ENCODE measurements around the gene KRTAP1-3. TPM values are rescaled to one million over a fixed set of nuclear protein-coding genes. Genes with fewer than 3 reads are reported as not detected.
"Not testable (repeated sequence)": the region's sequence is repeated elsewhere in the genome, so short reads cannot be mapped to it uniquely, and the experiment has no call there.

Gene KRTAP1-3
- total RNA-seq, 1 donor from 2014 or later, result not detected

- Histone ChIP-seq H3K9ac (ENCODE audit: low read depth in 1 of 3, low read length in 3 of 3) (no peak overlapping the region), H3K27ac (ENCODE audit: low read depth, low read length) (no peak overlapping the region), H3K27me3 (ENCODE audit: control insufficient read depth in 3 of 3, insufficient read depth in 3 of 3, low read length in 3 of 3) (peaks cover 0 to 9% (median 3%) of the 10 kb centered on the region in 3 donors), H3K4me1 (ENCODE audit: control insufficient read depth in 3 of 3, insufficient read depth in 3 of 3, low read length in 3 of 3) (no peaks in the 10 kb centered on the region), H3K36me3 (ENCODE audit: control insufficient read depth in 3 of 3, insufficient read depth in 3 of 3, low read length in 3 of 3) (no peaks in the 10 kb centered on the region), H3K4me3 (ENCODE audit: low read length in 3 of 3) (no peak overlapping the region), H3K9me3 (ENCODE audit: control insufficient read depth in 3 of 3, low read length in 3 of 3) (no peaks in the 10 kb centered on the region)
Observed at GRCh38 chr17:41001795-41002194, 32.9 kb downstream of the KRTAP1-3 start.

- H3K4me3 ChIP-seq (ENCODE audit: low read length in 3 of 3); H3K9ac ChIP-seq (ENCODE audit: low read depth in 1 of 3, low read length in 3 of 3); H3K36me3 ChIP-seq (ENCODE audit: control insufficient read depth in 3 of 3, insufficient read depth in 3 of 3, low read length in 3 of 3); H3K9me3 ChIP-seq (ENCODE audit: control insufficient read depth in 3 of 3, low read length in 3 of 3); H3K4me1 ChIP-seq (ENCODE audit: control insufficient read depth in 3 of 3, insufficient read depth in 3 of 3, low read length in 3 of 3); H3K27ac ChIP-seq (ENCODE audit: low read depth, low read length): not testable (repeated sequence)
- peaks cover 2 to 12% (median 3%) of the 10 kb centered on the region in 3 donors for H3K27me3 ChIP-seq (ENCODE audit: control insufficient read depth in 3 of 3, insufficient read depth in 3 of 3, low read length in 3 of 3)
Observed at GRCh38 chr17:40999563-40999962, 35.1 kb downstream of the KRTAP1-3 start, which contains the start of gene KRTAP3-2. TSS of gene KRTAP3-2 (minus strand) at chr17:40999906. CDS start at chr17:40999853, 53 bp downstream.

- Histone ChIP-seq H3K9me3 (ENCODE audit: control insufficient read depth in 3 of 3, low read length in 3 of 3) (no peaks in the 10 kb centered on the region), H3K27me3 (ENCODE audit: control insufficient read depth in 3 of 3, insufficient read depth in 3 of 3, low read length in 3 of 3) (peaks cover 3 to 15% (median 5%) of the 10 kb centered on the region in 3 donors), H3K4me3 (ENCODE audit: low read length in 3 of 3) (no peak overlapping the region), H3K4me1 (ENCODE audit: control insufficient read depth in 3 of 3, insufficient read depth in 3 of 3, low read length in 3 of 3) (no peaks in the 10 kb centered on the region), H3K27ac (ENCODE audit: low read depth, low read length) (no peak overlapping the region), H3K9ac (ENCODE audit: low read depth in 1 of 3, low read length in 3 of 3) (no peak overlapping the region), H3K36me3 (ENCODE audit: control insufficient read depth in 3 of 3, insufficient read depth in 3 of 3, low read length in 3 of 3) (no peaks in the 10 kb centered on the region)
Observed at GRCh38 chr17:40997361-40997760, 37.3 kb downstream of the KRTAP1-3 start.

- H3K4me1 ChIP-seq (ENCODE audit: control insufficient read depth in 3 of 3, insufficient read depth in 3 of 3, low read length in 3 of 3), result no peaks in the 10 kb centered on the region
- H3K36me3 ChIP-seq (ENCODE audit: control insufficient read depth in 3 of 3, insufficient read depth in 3 of 3, low read length in 3 of 3), result no peaks in the 10 kb centered on the region
- H3K4me3 ChIP-seq (ENCODE audit: low read length in 3 of 3), result no peak overlapping the region
- peaks cover 3 to 13% (median 5%) of the 10 kb centered on the region in 3 donors for H3K27me3 ChIP-seq (ENCODE audit: control insufficient read depth in 3 of 3, insufficient read depth in 3 of 3, low read length in 3 of 3)
- no peak overlapping the region for H3K27ac ChIP-seq (ENCODE audit: low read depth, low read length)
- no peak overlapping the region for H3K9ac ChIP-seq (ENCODE audit: low read depth in 1 of 3, low read length in 3 of 3)
- no peaks in the 10 kb centered on the region for H3K9me3 ChIP-seq (ENCODE audit: control insufficient read depth in 3 of 3, low read length in 3 of 3)
Observed at GRCh38 chr17:40996829-40997228, 37.8 kb downstream of the KRTAP1-3 start.

- H3K9ac ChIP-seq (ENCODE audit: low read depth in 1 of 3, low read length in 3 of 3), result no peak overlapping the region
- no peak overlapping the region for H3K27ac ChIP-seq (ENCODE audit: low read depth, low read length)
- no peaks in the 10 kb centered on the region for H3K36me3 ChIP-seq (ENCODE audit: control insufficient read depth in 3 of 3, insufficient read depth in 3 of 3, low read length in 3 of 3)
- H3K4me3 ChIP-seq (ENCODE audit: low read length in 3 of 3), result no peak overlapping the region
- no peaks in the 10 kb centered on the region for H3K4me1 ChIP-seq (ENCODE audit: control insufficient read depth in 3 of 3, insufficient read depth in 3 of 3, low read length in 3 of 3)
- peaks cover 3 to 9% (median 5%) of the 10 kb centered on the region in 3 donors for H3K27me3 ChIP-seq (ENCODE audit: control insufficient read depth in 3 of 3, insufficient read depth in 3 of 3, low read length in 3 of 3)
- H3K9me3 ChIP-seq (ENCODE audit: control insufficient read depth in 3 of 3, low read length in 3 of 3), result no peaks in the 10 kb centered on the region
Observed at GRCh38 chr17:40995116-40995515, 39.6 kb downstream of the KRTAP1-3 start.

GRCh38 chr17:40993839-40994238 lies 40.8 kb downstream of the KRTAP1-3 start, which contains the start of gene KRTAP3-3:
TSS of gene KRTAP3-3 (minus strand) at chr17:40994164. CDS start at chr17:40994097, 67 bp downstream.
- H3K27ac ChIP-seq (ENCODE audit: low read depth, low read length), result no peak within 1 kb of the TSS
- H3K27me3 ChIP-seq (ENCODE audit: control insufficient read depth in 3 of 3, insufficient read depth in 3 of 3, low read length in 3 of 3), result peaks cover 3 to 9% (median 5%) of the 10 kb centered on the region in 3 donors
- H3K9ac ChIP-seq (ENCODE audit: low read depth in 1 of 3, low read length in 3 of 3), result no peak within 1 kb of the TSS
- no peaks in the 10 kb centered on the region for H3K4me1 ChIP-seq (ENCODE audit: control insufficient read depth in 3 of 3, insufficient read depth in 3 of 3, low read length in 3 of 3)
- no peaks in the 10 kb centered on the region for H3K36me3 ChIP-seq (ENCODE audit: control insufficient read depth in 3 of 3, insufficient read depth in 3 of 3, low read length in 3 of 3)
- no peaks in the 10 kb centered on the region for H3K9me3 ChIP-seq (ENCODE audit: control insufficient read depth in 3 of 3, low read length in 3 of 3)
- H3K4me3 ChIP-seq (ENCODE audit: low read length in 3 of 3), result no peak within 1 kb of the TSS

GRCh38 chr17:40993084-40993483 lies 41.6 kb downstream of the KRTAP1-3 start:
- peaks cover 3 to 9% (median 5%) of the 10 kb centered on the region in 3 donors for H3K27me3 ChIP-seq (ENCODE audit: control insufficient read depth in 3 of 3, insufficient read depth in 3 of 3, low read length in 3 of 3)
- no peak overlapping the region for H3K27ac ChIP-seq (ENCODE audit: low read depth, low read length)
- no peak overlapping the region for H3K4me3 ChIP-seq (ENCODE audit: low read length in 3 of 3)
- no peaks in the 10 kb centered on the region for H3K36me3 ChIP-seq (ENCODE audit: control insufficient read depth in 3 of 3, insufficient read depth in 3 of 3, low read length in 3 of 3)
- no peak overlapping the region for H3K9ac ChIP-seq (ENCODE audit: low read depth in 1 of 3, low read length in 3 of 3)
- no peaks in the 10 kb centered on the region for H3K4me1 ChIP-seq (ENCODE audit: control insufficient read depth in 3 of 3, insufficient read depth in 3 of 3, low read length in 3 of 3)
- no peaks in the 10 kb centered on the region for H3K9me3 ChIP-seq (ENCODE audit: control insufficient read depth in 3 of 3, low read length in 3 of 3)

- Histone ChIP-seq H3K4me3 (ENCODE audit: low read length in 3 of 3) (no peak overlapping the region), H3K9ac (ENCODE audit: low read depth in 1 of 3, low read length in 3 of 3) (no peak overlapping the region), H3K27ac (ENCODE audit: low read depth, low read length) (no peak overlapping the region), H3K36me3 (ENCODE audit: control insufficient read depth in 3 of 3, insufficient read depth in 3 of 3, low read length in 3 of 3) (no peaks in the 10 kb centered on the region), H3K9me3 (ENCODE audit: control insufficient read depth in 3 of 3, low read length in 3 of 3) (no peaks in the 10 kb centered on the region), H3K27me3 (ENCODE audit: control insufficient read depth in 3 of 3, insufficient read depth in 3 of 3, low read length in 3 of 3) (peaks cover 3 to 9% (median 5%) of the 10 kb centered on the region in 3 donors), H3K4me1 (ENCODE audit: control insufficient read depth in 3 of 3, insufficient read depth in 3 of 3, low read length in 3 of 3) (no peaks in the 10 kb centered on the region)
Observed at GRCh38 chr17:40992666-40993065, 42.0 kb downstream of the KRTAP1-3 start.

- Histone ChIP-seq H3K27ac (ENCODE audit: low read depth, low read length) (no peak overlapping the region), H3K9me3 (ENCODE audit: control insufficient read depth in 3 of 3, low read length in 3 of 3) (no peaks in the 10 kb centered on the region), H3K4me1 (ENCODE audit: control insufficient read depth in 3 of 3, insufficient read depth in 3 of 3, low read length in 3 of 3) (no peaks in the 10 kb centered on the region), H3K9ac (ENCODE audit: low read depth in 1 of 3, low read length in 3 of 3) (no peak overlapping the region), H3K36me3 (ENCODE audit: control insufficient read depth in 3 of 3, insufficient read depth in 3 of 3, low read length in 3 of 3) (no peaks in the 10 kb centered on the region), H3K4me3 (ENCODE audit: low read length in 3 of 3) (no peak overlapping the region), H3K27me3 (ENCODE audit: control insufficient read depth in 3 of 3, insufficient read depth in 3 of 3, low read length in 3 of 3) (peaks cover 0 to 15% (median 12%) of the 10 kb centered on the region in 3 donors)
Observed at GRCh38 chr17:40986920-40987319, 47.8 kb downstream of the KRTAP1-3 start.

GRCh38 chr17:40984226-40984625 lies 50.4 kb downstream of the KRTAP1-3 start, which contains the start of gene KRT40:
TSS of gene KRT40 (minus strand) at chr17:40984326. CDS start at chr17:40984273, 53 bp downstream.
- no peak within 1 kb of the TSS for H3K9ac ChIP-seq (ENCODE audit: low read depth in 1 of 3, low read length in 3 of 3)
- H3K27ac ChIP-seq (ENCODE audit: low read depth, low read length), result no peak within 1 kb of the TSS
- H3K4me3 ChIP-seq (ENCODE audit: low read length in 3 of 3), result no peak within 1 kb of the TSS
- peaks cover 0 to 15% (median 12%) of the 10 kb centered on the region in 3 donors for H3K27me3 ChIP-seq (ENCODE audit: control insufficient read depth in 3 of 3, insufficient read depth in 3 of 3, low read length in 3 of 3)
- H3K9me3 ChIP-seq (ENCODE audit: control insufficient read depth in 3 of 3, low read length in 3 of 3), result no peaks in the 10 kb centered on the region
- H3K4me1 ChIP-seq (ENCODE audit: control insufficient read depth in 3 of 3, insufficient read depth in 3 of 3, low read length in 3 of 3), result peaks cover 8 to 11% (median 11%) of the 10 kb centered on the region in 3 donors
- H3K36me3 ChIP-seq (ENCODE audit: control insufficient read depth in 3 of 3, insufficient read depth in 3 of 3, low read length in 3 of 3), result no peaks in the 10 kb centered on the region

All from skeletal muscle tissue (tissue), 4 donors.